GM12891 (cell line): ENCODE measurements around the gene LPXN. TPM values are rescaled to one million over a fixed set of nuclear protein-coding genes. Genes with fewer than 3 reads are reported as not detected.

Source experiments
- DNase-seq: peaks from one replicate; pipeline ENCODE4 v3.0.0; 2011; ENCODE audit warnings: low spot score; ENCODE audit not compliant: insufficient read length
- FAIRE-seq: peaks from 2 replicates; lab custom pipeline; 2011; peaks lifted over from hg19 to GRCh38; lab: Jason Lieb, UNC
- PAX5 ChIP-seq: IDR thresholded peaks from 2 replicates; pipeline ENCODE4 v1.6.1; 2011; ENCODE audit warnings: low read length, moderate library complexity, mild to moderate bottlenecking; ENCODE audit not compliant: insufficient read depth, severe bottlenecking
- POLR2A ChIP-seq: IDR thresholded peaks from 2 replicates; pipeline ENCODE4 v1.6.1; 2011; ENCODE audit warnings: low read depth, low read length, control low read depth
- POLR2AphosphoS5 ChIP-seq: IDR thresholded peaks from 2 replicates; pipeline ENCODE4 v1.6.1; 2011; ENCODE audit warnings: low read depth, low read length, control low read depth
- POU2F2 ChIP-seq: IDR thresholded peaks from 2 replicates; pipeline ENCODE4 v1.6.1; 2011; ENCODE audit warnings: low read depth, mild to moderate bottlenecking, control low read depth, low read length, moderate library complexity
- SPI1 ChIP-seq: IDR thresholded peaks from 2 replicates; pipeline ENCODE4 v1.6.1; 2011; ENCODE audit warnings: low read depth, low read length, control low read depth
- TAF1 ChIP-seq: IDR thresholded peaks from 2 replicates; pipeline ENCODE4 v1.6.1; 2011; ENCODE audit warnings: low read depth, low read length, control low read depth
- polyA plus RNA-seq: library from polyadenylated mRNA; unstranded; fragments of >200 nt; gene quantifications from one replicate; pipeline ENCODE4 v1.2.1, GENCODE V29; 2012; ENCODE audit warnings: low read depth, missing spikeins, inconsistent platforms; ENCODE audit not compliant: missing spikeins

LPXN gene
- 158 TPM for polyA plus RNA-seq

GRCh38 chr11:58575377-58576020, at the start of gene LPXN:
Gene LPXN (minus strand): TSS chr11:58575856. CDS start chr11:58575772, 84 bp downstream.
- peak; percentile 92 for TF ChIP-seq SPI1
- TF ChIP-seq PAX5 = no peak
- peak; percentile 54; the same call in 1 of the 2 replicates for TF ChIP-seq POU2F2
- TF ChIP-seq POLR2AphosphoS5 = peak; percentile 98
- peak; percentile 98 for TF ChIP-seq POLR2A
- peak; percentile 88 for TF ChIP-seq TAF1
- FAIRE-seq (peak; percentile 76), DNase-seq (no peak)

DNA sequence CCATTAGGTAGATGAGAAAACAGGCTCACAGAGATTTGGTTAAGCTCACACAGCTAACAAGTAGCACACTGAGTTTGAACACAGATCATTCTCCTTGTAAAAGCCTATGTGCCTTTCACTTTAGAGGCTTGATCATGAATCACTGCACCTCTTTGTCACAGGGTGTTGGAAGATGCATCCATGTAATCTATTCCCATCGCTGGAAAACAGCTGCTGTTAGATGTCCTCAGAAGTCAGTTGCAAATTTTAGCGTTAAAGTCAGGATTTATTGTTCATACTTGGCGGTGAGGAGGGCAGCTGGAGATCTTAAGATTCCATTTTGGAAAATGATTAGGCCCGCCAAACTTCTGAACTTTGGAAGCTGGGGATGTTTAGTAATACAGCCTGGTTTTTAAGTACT, 49.4 kb upstream of the LPXN start:
- TF ChIP-seq POLR2A (no peak), POU2F2 (no peak), PAX5 (no peak), TAF1 (no peak), POLR2AphosphoS5 (no peak), SPI1 (no peak)
- no peak for FAIRE-seq

DNA sequence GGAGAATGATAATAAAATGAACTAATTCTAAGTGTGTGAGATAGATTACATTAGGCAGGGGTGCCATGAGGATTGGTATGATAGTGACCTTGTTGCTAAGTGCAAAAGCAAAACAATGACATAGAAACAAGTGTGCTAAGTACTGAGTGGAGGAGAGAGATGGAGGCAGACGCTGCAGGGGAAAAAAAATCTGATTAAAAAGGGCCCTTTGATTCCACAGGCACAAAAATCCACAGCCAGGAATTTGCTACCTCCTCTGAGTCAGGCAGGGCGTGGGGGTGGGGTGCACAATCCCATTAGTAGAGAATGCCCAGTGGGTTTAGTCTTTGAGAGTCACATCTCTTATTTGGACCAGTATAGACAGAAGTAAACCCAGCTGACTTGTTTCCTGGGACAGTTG, 46.7 kb upstream of the LPXN start, which contains the start of gene CNTF:
TSS of gene CNTF (plus strand) at position 322 of the 400 bp plus-strand sequence. CDS start 88 bp downstream, outside the sequence.
- DNase-seq (no peak), FAIRE-seq (no peak)
- TF ChIP-seq POU2F2 (no peak), POLR2AphosphoS5 (0 out of 2 replicates have a peak, but pooled peaks have one; percentile 40)

More for the DNA sequence above, 49.4 kb upstream of the LPXN start:
- DNase-seq = no peak

DNA sequence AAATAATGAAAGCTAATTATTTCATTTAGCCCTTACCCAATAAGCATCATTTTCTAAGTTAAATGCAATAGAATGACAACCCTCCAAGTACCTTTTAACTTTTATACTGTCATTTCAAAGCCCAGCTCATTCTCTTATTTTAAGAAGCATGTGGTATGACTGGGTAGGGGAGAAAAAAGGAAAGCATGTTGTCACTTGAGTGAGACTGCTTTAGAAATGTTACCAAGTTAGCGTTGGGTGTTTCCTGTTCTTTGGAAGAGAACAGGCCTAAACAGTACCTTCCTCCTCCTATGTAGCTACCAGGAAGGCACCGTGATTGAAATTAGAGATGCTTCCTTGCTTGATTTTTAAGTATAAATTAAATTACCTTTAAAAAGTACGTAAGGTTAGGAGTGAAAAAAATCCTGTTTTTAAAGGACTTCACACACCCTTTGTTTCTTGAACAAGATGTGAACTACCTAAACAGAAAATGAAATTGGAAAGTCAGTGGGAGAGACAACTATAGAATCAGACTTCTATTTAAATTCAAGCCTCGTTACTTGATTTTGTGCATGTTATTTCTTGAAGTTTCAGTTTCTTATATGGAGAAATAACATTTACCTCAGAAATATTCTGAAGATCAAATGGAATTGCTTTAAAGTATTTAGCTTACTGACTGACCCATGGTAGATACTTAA, 46.1 kb upstream of the LPXN start:
- TF ChIP-seq POLR2AphosphoS5 (no peak), PAX5 (no peak), POLR2A (no peak), TAF1 (no peak), POU2F2 (no peak), SPI1 (no peak)
- FAIRE-seq (peak; percentile 31), DNase-seq (no peak)

DNA sequence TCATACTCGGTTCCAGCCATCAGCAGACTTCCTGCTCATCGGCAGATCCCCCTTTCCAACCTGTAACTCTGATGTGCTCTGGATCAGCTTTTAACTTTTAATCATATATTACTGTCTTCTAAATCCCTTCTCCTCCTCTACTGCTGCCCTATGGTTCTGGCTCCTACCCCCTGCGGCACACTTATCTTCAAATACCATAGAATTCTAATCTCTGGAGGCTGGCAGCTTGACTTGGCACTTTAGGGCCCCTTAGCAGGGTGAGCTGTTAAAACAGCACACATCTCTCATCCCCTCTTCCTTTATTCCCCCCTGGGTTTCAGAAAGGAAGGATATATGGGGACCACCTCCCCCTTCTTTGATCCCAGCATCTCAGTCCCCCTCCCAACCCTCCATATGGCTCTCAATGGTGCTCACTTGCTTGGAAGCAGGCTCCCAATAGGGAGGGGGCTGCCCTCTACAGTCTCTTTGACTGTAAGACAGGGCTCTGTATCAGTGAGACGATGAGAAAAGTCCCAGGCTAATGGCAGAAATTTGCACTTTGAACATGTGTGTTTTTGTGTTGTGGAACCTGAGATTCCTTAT, 42.4 kb upstream of the LPXN start:
- TF ChIP-seq PAX5 (no peak), POLR2A (no peak), SPI1 (no peak), POU2F2 (no peak), POLR2AphosphoS5 (no peak), TAF1 (no peak)
- DNase-seq (no peak), FAIRE-seq (no peak)

DNA sequence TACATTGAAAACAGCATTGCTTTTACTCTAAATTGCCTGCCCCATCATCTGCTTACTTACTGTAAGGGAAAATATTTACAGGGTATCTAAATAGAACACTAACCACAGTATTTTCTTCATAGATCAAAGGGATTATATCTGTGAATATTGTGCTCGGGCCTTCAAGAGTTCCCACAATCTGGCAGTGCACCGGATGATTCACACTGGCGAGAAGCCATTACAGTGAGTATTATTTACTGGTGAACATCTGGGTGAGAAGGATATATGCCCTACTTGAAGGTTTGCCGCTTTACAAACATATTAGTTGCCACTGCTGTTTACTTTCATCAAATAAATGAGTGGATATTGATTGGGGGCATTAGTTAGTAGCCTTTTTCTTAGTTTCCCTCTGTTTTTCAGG, 40.9 kb upstream of the LPXN start:
- DNase-seq (no peak), FAIRE-seq (no peak)
- TF ChIP-seq POLR2AphosphoS5 = no peak
- TF ChIP-seq PAX5 = no peak
- TF ChIP-seq SPI1 = no peak
- no peak for TF ChIP-seq POU2F2
- no peak for TF ChIP-seq TAF1
- no peak for TF ChIP-seq POLR2A

GRCh38 chr11:58615559-58615958, 39.9 kb upstream of the LPXN start:
- DNase-seq = no peak
- no peak for FAIRE-seq
- TF ChIP-seq TAF1 (no peak), SPI1 (no peak)

DNA sequence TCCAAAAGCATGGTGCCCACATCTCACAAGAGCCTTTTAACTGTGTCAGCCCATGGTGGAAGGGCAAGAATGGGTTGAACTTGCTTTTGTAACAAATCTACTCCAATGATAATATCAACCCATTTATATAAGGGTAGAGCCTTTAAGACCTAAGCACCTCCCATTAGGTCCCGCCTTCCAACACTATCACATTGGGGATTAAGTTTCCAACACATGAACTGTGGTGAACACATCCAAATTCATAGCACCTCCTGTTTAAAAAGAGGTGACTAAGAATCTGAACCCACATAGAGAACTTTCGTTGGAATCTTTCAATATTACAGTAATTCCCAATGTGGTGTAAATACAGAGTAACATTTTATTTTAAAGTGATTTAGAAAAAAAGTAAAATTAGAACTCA, 37.6 kb upstream of the LPXN start:
- FAIRE-seq (no peak), DNase-seq (no peak)
- TF ChIP-seq PAX5 = no peak
- no peak for TF ChIP-seq TAF1
- no peak for TF ChIP-seq SPI1
- no peak for TF ChIP-seq POU2F2
- no peak for TF ChIP-seq POLR2A
- TF ChIP-seq POLR2AphosphoS5 = no peak

DNA sequence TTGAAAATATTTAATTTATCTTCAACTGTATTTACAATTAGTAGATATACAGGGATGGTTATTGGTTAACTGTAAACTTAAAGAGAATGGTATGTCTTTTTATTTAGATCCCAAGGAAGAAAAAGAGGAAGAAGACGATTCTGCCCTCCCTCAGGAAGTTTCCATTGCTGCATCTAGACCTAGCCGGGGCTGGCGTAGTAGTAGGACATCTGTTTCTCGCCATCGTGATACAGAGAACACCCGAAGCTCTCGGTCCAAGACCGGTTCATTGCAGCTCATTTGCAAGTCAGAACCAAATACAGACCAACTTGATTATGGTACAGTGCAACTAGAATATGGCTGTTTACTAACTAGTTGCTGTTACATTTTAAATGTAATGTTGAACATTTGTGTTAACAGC, 34.1 kb upstream of the LPXN start:
- TF ChIP-seq PAX5 (no peak), TAF1 (no peak), POLR2AphosphoS5 (no peak), POU2F2 (no peak)
- FAIRE-seq (peak; percentile 86), DNase-seq (no peak)

- DNase-seq = no peak
- TF ChIP-seq PAX5 (no peak), POLR2AphosphoS5 (no peak)
- no peak for FAIRE-seq
Observed at GRCh38 chr11:58608331-58608730, 32.7 kb upstream of the LPXN start.
